ENCODE data around the gene GBP3. TPM values are rescaled to one million over a fixed set of nuclear protein-coding genes. Genes with fewer than 3 reads are reported as not detected.

The GBP3 gene
- polyA plus RNA-seq, 1 experiment: 81.0 TPM

DNA sequence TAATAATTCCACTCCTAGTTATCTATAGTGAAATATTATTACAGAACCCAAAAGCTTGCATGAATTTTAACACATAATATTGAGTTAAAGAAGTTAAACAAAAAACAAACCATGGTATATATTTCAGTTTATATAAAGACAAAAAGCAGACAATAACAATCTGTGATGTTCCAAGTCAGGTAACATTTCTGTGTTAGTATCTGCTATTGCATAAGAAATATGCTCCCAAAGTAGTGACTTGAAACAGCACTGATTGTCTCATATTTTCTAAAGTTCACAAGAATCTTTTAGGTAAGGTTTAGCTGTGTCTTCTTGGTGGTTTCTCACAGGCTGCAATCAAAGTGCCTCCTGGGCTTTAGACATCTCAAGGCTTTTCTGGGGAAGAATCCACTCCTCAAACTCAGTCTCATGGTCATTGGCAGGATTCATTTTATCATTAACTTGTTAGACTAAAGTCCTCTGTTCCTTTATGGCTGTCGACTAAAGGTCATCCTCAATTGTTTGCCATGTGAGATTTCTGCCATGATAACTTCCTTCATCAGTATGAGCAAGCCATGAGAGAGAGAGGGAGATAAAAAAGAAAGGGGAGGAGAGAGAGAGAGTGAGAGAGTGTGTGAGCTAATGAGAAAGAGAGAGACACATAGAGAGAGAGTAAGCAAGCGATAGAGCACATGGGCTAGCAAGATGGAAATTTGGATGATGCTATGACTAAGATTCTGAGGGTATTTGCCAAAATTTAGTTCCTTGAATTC, 22.5 kb upstream of the GBP3 start:
- TF ChIP-seq, protein P1, sequence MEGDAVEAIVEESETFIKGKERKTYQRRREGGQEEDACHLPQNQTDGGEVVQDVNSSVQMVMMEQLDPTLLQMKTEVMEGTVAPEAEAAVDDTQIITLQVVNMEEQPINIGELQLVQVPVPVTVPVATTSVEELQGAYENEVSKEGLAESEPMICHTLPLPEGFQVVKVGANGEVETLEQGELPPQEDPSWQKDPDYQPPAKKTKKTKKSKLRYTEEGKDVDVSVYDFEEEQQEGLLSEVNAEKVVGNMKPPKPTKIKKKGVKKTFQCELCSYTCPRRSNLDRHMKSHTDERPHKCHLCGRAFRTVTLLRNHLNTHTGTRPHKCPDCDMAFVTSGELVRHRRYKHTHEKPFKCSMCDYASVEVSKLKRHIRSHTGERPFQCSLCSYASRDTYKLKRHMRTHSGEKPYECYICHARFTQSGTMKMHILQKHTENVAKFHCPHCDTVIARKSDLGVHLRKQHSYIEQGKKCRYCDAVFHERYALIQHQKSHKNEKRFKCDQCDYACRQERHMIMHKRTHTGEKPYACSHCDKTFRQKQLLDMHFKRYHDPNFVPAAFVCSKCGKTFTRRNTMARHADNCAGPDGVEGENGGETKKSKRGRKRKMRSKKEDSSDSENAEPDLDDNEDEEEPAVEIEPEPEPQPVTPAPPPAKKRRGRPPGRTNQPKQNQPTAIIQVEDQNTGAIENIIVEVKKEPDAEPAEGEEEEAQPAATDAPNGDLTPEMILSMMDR (IDR thresholded peaks at IDR 0.05; ENCODE audit: insufficient read depth, low read depth, low read length): no peak
- CTCF ChIA-PET: interaction anchor here (0.6 kb wide), 1 partner anchor 586 kb away, joined by 3 read pairs; no protein-coding TSS in a partner anchor

DNA sequence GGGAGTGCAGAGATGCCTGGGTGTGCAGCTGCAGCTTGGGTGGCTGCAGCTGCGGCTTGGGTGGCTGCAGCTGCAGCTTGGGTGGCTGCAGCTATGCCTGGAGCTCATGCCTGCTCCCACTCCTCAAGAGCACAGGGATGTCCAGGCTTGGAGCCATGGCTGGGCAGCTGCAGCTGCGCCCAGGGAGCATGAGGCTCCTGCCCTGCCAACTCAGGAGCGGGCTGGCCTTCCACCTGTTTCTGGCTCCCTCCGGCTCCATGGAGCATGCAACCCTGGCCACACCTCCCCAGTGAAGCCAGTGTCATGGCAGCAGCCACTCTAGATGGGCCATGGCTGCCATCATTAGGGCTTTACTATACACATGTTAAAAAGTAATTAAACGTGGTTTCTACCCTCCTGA, 21.3 kb upstream of the GBP3 start:
- Histone ChIP-seq H3K27me3 (ENCODE audit: control insufficient read depth, insufficient read depth, low read length) (no peaks in the 10 kb centered on the region), H3K4me3 (ENCODE audit: low read depth, low read length) (no peak overlapping the region), H3K36me3 (ENCODE audit: control insufficient read depth, insufficient read depth, low read length) (no peaks in the 10 kb centered on the region)
- ChIA-PET POLR2A (no interaction called here), CTCF (no interaction called here)
- TF ChIP-seq, protein P1 (IDR thresholded peaks at IDR 0.05; ENCODE audit: insufficient read depth, low read depth, low read length): no peak
- DNase-seq (ENCODE audit: low read depth): no peak

More for the DNA sequence above, 22.5 kb upstream of the GBP3 start:
- H3K27me3 ChIP-seq (ENCODE audit: control insufficient read depth, insufficient read depth, low read length): no peaks in the 10 kb centered on the region
- POLR2A ChIA-PET: no interaction called here
- no peak overlapping the region for H3K4me3 ChIP-seq (ENCODE audit: low read depth, low read length)
- no peaks in the 10 kb centered on the region; the same call in 1 of the 2 replicates for H3K36me3 ChIP-seq (ENCODE audit: control insufficient read depth, insufficient read depth, low read length)
- DNase-seq (ENCODE audit: low read depth): no peak

DNA sequence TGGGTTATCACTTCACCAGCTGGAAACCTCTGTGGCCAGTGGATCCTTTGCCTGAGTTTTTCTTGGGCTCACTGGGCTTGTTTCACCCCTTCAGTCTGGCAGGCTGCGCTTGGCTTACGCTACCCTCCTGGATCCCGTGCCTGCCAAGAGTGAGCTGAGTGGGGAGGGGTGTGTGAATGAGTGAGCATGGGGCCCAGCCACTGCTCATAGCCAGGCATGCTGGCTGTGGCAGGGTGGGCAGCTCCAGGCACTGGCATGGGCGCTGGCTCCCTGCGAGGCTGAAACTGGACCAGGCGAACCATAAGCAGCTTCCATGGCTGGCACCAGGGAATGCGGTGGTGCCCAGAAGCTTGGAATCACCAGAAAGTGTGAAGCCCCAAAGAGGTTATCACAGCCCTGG, 19.8 kb upstream of the GBP3 start:
- no peak for DNase-seq (ENCODE audit: low read depth)
- H3K27me3 ChIP-seq (ENCODE audit: control insufficient read depth, insufficient read depth, low read length): no peaks in the 10 kb centered on the region
- TF ChIP-seq, protein P1 (IDR thresholded peaks at IDR 0.05; ENCODE audit: insufficient read depth, low read depth, low read length): no peak
- ChIA-PET POLR2A (interaction anchor here (0.6 kb wide), 1 partner anchor 21 kb away, joined by 3 read pairs; no protein-coding TSS in a partner anchor), CTCF (interaction anchor here (0.9 to 1.9 kb wide), 2 partner anchors 12 to 58 kb away, joined by 3 to 7 read pairs; no protein-coding TSS in a partner anchor)
- H3K4me3 ChIP-seq (ENCODE audit: low read depth, low read length): no peak overlapping the region
- H3K36me3 ChIP-seq (ENCODE audit: control insufficient read depth, insufficient read depth, low read length): no peaks in the 10 kb centered on the region

DNA sequence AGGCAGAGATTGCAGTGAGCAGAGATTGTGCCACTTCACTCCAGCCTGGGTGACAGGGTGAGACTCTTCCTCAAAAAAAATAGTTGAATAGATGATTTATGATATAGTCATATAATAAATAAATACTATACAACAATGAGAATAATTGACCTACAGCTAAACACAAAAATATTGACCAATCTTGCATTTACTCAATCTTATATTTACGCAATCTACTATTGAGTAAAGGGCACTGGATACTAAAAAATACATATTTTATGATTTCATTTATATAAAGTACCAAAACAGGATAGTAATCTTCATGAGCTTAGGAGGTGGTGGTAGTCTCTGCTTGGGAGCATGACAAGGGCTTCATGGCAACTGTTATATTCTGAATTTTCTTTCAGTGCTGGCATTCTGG, 19.1 kb upstream of the GBP3 start:
- no peak for DNase-seq (ENCODE audit: low read depth)
- Histone ChIP-seq H3K27me3 (ENCODE audit: control insufficient read depth, insufficient read depth, low read length) (no peaks in the 10 kb centered on the region), H3K36me3 (ENCODE audit: control insufficient read depth, insufficient read depth, low read length) (no peaks in the 10 kb centered on the region), H3K4me3 (ENCODE audit: low read depth, low read length) (no peak overlapping the region)
- POLR2A ChIA-PET: interaction anchor here (0.6 kb wide), 1 partner anchor 20 kb away, joined by 3 read pairs; no protein-coding TSS in a partner anchor
- TF ChIP-seq, protein P1 (IDR thresholded peaks at IDR 0.05; ENCODE audit: insufficient read depth, low read depth, low read length): no peak
- CTCF ChIA-PET: interaction anchor here (0.7 to 1.9 kb wide), 3 partner anchors 11 to 57 kb away, joined by 3 to 7 read pairs (median 5); no protein-coding TSS in a partner anchor

DNA sequence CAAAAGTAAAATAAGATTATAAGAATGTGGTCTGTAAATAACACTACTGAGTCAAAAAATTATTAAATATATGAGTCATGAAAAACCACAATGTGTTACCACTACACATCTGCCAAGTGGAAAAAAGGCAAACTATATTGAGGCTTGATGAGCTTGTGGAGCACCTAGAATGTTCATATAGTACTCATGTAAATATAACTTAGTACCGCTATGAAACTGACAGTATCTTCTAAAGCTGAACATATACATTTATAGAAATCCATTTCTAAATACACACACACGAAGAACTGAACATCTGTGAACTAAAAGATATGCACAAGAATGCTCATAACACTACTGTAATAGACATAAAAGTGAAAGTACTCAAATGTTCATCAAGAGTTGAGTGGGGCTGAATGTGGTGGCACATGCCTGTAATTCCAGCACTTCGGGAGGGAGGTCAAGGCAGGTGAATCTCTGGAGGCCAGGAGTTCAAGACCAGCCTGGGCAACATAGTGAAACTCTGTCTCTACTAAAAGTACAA, 18.5 kb upstream of the GBP3 start:
- Histone ChIP-seq H3K27me3 (ENCODE audit: control insufficient read depth, insufficient read depth, low read length) (no peaks in the 10 kb centered on the region), H3K36me3 (ENCODE audit: control insufficient read depth, insufficient read depth, low read length) (no peaks in the 10 kb centered on the region), H3K4me3 (ENCODE audit: low read depth, low read length) (no peak overlapping the region)
- no peak for DNase-seq (ENCODE audit: low read depth)
- POLR2A ChIA-PET: no interaction called here
- TF ChIP-seq, protein P1 (IDR thresholded peaks at IDR 0.05; ENCODE audit: insufficient read depth, low read depth, low read length): no peak
- CTCF ChIA-PET: interaction anchor here (0.7 to 1.9 kb wide), 2 partner anchors 42 to 57 kb away, joined by 5 to 7 read pairs; no protein-coding TSS in a partner anchor
